Measurements from ENCODE around the gene FAM222A.

The FAM222A gene

GRCh38 chr12:109786799-109787198, 73.2 kb downstream of the FAM222A start:
- no peak for DNase-seq (ENCODE audit: low read depth)
- no peak for TF ChIP-seq CTCF (IDR thresholded peaks at IDR 0.05; ENCODE audit: control insufficient read depth, insufficient read depth, low read depth, low read length, missing control alignments)
- no peak overlapping the region for H3K4me3 ChIP-seq (ENCODE audit: control insufficient read depth, low read depth, low read length)

GRCh38 chr12:109789526-109790048, 76.0 kb downstream of the FAM222A start:
- TF ChIP-seq CTCF (IDR thresholded peaks at IDR 0.05; ENCODE audit: control insufficient read depth, insufficient read depth, low read depth, low read length, missing control alignments): no peak
- no peak for DNase-seq (ENCODE audit: low read depth)
- H3K4me3 ChIP-seq (ENCODE audit: control insufficient read depth, low read depth, low read length): no peak overlapping the region

- no peak for DNase-seq (ENCODE audit: low read depth)
- H3K4me3 ChIP-seq (ENCODE audit: control insufficient read depth, low read depth, low read length): no peak overlapping the region
- TF ChIP-seq CTCF (IDR thresholded peaks at IDR 0.05; ENCODE audit: control insufficient read depth, insufficient read depth, low read depth, low read length, missing control alignments): no peak
Measured at GRCh38 chr12:109792992-109793391, 79.4 kb downstream of the FAM222A start.

DNA sequence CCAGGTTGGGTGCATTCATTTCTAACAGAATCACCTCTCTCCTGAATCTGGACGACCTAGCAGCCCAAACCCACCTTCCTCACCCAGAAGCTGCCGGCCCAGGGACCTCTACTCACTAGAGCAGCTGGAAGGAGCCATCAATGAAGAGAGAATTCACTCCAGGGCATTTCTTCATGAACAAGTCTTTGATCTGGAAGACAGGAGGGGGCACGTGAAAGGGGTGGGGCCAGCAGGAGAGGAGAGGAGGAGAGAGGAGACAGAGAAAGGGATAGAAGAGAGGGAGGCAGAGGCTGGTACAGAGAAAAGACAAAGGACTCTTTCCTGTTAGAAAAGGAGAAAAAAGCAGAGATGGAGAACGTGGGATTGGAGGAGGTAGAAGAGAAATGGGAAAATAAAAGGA, 79.8 kb downstream of the FAM222A start:
- H3K4me3 ChIP-seq (ENCODE audit: control insufficient read depth, low read depth, low read length): no peak overlapping the region
- no peak for TF ChIP-seq CTCF (IDR thresholded peaks at IDR 0.05; ENCODE audit: control insufficient read depth, insufficient read depth, low read depth, low read length, missing control alignments)
- DNase-seq (ENCODE audit: low read depth): no peak

GRCh38 chr12:109793826-109794501, 80.3 kb downstream of the FAM222A start:
- TF ChIP-seq CTCF (IDR thresholded peaks at IDR 0.05; ENCODE audit: control insufficient read depth, insufficient read depth, low read depth, low read length, missing control alignments): no peak
- no peak overlapping the region for H3K4me3 ChIP-seq (ENCODE audit: control insufficient read depth, low read depth, low read length)
- no peak for DNase-seq (ENCODE audit: low read depth)

DNA sequence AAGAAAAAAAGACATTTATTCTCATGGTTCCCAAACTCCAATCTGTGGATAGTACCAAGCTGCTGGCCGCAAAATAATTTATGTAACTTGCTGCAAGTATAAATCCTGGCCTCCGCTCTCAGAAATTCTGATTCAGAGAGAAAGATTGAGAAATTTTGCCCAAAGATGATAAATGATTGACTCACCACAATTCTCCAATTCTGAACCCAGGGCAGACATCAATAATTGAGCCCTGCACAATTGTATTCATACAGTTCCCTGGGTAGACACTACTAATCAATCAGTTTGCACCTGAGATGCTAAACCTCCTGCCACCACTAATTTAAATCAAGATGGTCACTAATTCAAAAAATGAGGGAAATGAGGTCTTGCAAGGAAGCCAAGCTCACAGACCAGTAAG, 81.4 kb downstream of the FAM222A start:
- DNase-seq (ENCODE audit: low read depth): peak; percentile 48
- H3K4me3 ChIP-seq (ENCODE audit: control insufficient read depth, low read depth, low read length): no peak overlapping the region
- TF ChIP-seq CTCF (IDR thresholded peaks at IDR 0.05; ENCODE audit: control insufficient read depth, insufficient read depth, low read depth, low read length, missing control alignments): no peak
